LNCAP (cell line): Measurements from ENCODE around the gene HUNK.

Source experiments
- CTCF ChIP-seq: fragments of 450-650 bp; IDR thresholded peaks from 2 replicates; pipeline ENCODE4 v1.5.1; 2017; ENCODE audit warnings: mild to moderate bottlenecking

HUNK gene

GRCh38 chr21:31986035-31986856, 113.4 kb downstream of the HUNK start:
- TF ChIP-seq CTCF, result no peak

GRCh38 chr21:31987696-31988095, 114.9 kb downstream of the HUNK start:
- TF ChIP-seq CTCF, result no peak

GRCh38 chr21:31988492-31989290, 115.9 kb downstream of the HUNK start:
- TF ChIP-seq CTCF, result no peak

GRCh38 chr21:31991356-31992331, 118.8 kb downstream of the HUNK start:
- no peak for TF ChIP-seq CTCF

GRCh38 chr21:31992391-31992790, 119.6 kb downstream of the HUNK start:
- no peak for TF ChIP-seq CTCF

- TF ChIP-seq CTCF, result no peak
Measured at GRCh38 chr21:31993826-31994825, 121.3 kb downstream of the HUNK start.
